Activated T-helper 17 cell treated with anti-CD3 and anti-CD28 coated beads, Interleukin-2, amount 50 U/mL, for 72 hours (primary cell): ENCODE measurements around the gene SRSF6. TPM values are rescaled to one million over a fixed set of nuclear protein-coding genes. Genes with fewer than 3 reads are reported as not detected.

ENCODE experiments used
- ATAC-seq: fragments of 150-1000 bp; cut with Tn5 transposase; replicated peaks from 2 replicates; pipeline ENCODE4 v1.10.0; 2021; ENCODE audit warnings: mild to moderate bottlenecking, moderate library complexity
- H3K27ac Mint-ChIP-seq: one replicate; pipeline ENCODE4 v1.8.0; 2022; ENCODE audit warnings: mixed read lengths
- H3K27me3 Mint-ChIP-seq: one replicate; pipeline ENCODE4 v1.8.0; 2022; ENCODE audit warnings: mixed read lengths
- H3K36me3 Mint-ChIP-seq: one replicate; pipeline ENCODE4 v1.8.0; 2022; ENCODE audit warnings: low read depth, mild to moderate bottlenecking, mixed read lengths
- H3K4me1 Mint-ChIP-seq: one replicate; pipeline ENCODE4 v1.8.0; 2022; ENCODE audit warnings: mixed read lengths
- H3K4me3 Mint-ChIP-seq: one replicate; pipeline ENCODE4 v1.8.0; 2022; ENCODE audit warnings: mild to moderate bottlenecking, mixed read lengths
- H3K9me3 Mint-ChIP-seq: one replicate; pipeline ENCODE4 v1.8.0; 2022; ENCODE audit warnings: mixed read lengths
- total RNA-seq, 2 donors: library from RNA; stranded (reverse); gene quantifications; one replicate each; pipeline ENCODE4 v1.2.3, GENCODE V29; 2022

The SRSF6 gene
- total RNA-seq, 2 donors from 2014 or later: 111 to 171 TPM

- peak overlapping the region; percentile 98 for H3K27ac Mint-ChIP-seq
- no peak for ATAC-seq
- peaks cover 1% of the 10 kb centered on the region for H3K27me3 Mint-ChIP-seq
- peaks cover 72% of the 10 kb centered on the region for H3K36me3 Mint-ChIP-seq
- H3K4me1 Mint-ChIP-seq: peaks cover 20% of the 10 kb centered on the region
- no peaks in the 10 kb centered on the region for H3K9me3 Mint-ChIP-seq
- H3K4me3 Mint-ChIP-seq: peak overlapping the region; percentile 90
Observed at GRCh38 chr20:43459022-43459942, 1.6 kb downstream of the SRSF6 start.

GRCh38 chr20:43460172-43460829, 2.6 kb downstream of the SRSF6 start:
- Mint-ChIP-seq H3K9me3 (no peaks in the 10 kb centered on the region), H3K36me3 (peaks cover 82% of the 10 kb centered on the region), H3K27me3 (no peaks in the 10 kb centered on the region), H3K4me3 (peak overlapping the region; percentile 90), H3K4me1 (peaks cover 20% of the 10 kb centered on the region), H3K27ac (peak overlapping the region; percentile 98)
- ATAC-seq: no peak

- Mint-ChIP-seq H3K9me3 (no peaks in the 10 kb centered on the region), H3K4me1 (peaks cover 20% of the 10 kb centered on the region), H3K36me3 (peaks cover 87% of the 10 kb centered on the region), H3K27ac (peak overlapping the region; percentile 40), H3K4me3 (peak overlapping the region; percentile 90), H3K27me3 (no peaks in the 10 kb centered on the region)
- no peak for ATAC-seq
Observed at GRCh38 chr20:43460830-43461200, 3.1 kb downstream of the SRSF6 start.

- no peak for ATAC-seq
- peak overlapping the region; percentile 29 for H3K4me3 Mint-ChIP-seq
- peaks cover 15% of the 10 kb centered on the region for H3K4me1 Mint-ChIP-seq
- H3K27ac Mint-ChIP-seq: no peak overlapping the region
- peaks cover 99% of the 10 kb centered on the region for H3K36me3 Mint-ChIP-seq
- no peaks in the 10 kb centered on the region for H3K9me3 Mint-ChIP-seq
- H3K27me3 Mint-ChIP-seq: no peaks in the 10 kb centered on the region
Observed at GRCh38 chr20:43461894-43462659, 4.4 kb downstream of the SRSF6 start.

GRCh38 chr20:43462660-43463526, 5.2 kb downstream of the SRSF6 start:
- H3K27ac Mint-ChIP-seq: no peak overlapping the region
- no peaks in the 10 kb centered on the region for H3K9me3 Mint-ChIP-seq
- no peaks in the 10 kb centered on the region for H3K27me3 Mint-ChIP-seq
- H3K4me3 Mint-ChIP-seq: no peak overlapping the region
- no peak for ATAC-seq
- H3K36me3 Mint-ChIP-seq: peaks cover 97% of the 10 kb centered on the region
- H3K4me1 Mint-ChIP-seq: peaks cover 15% of the 10 kb centered on the region

GRCh38 chr20:43463527-43464218, 6.0 kb downstream of the SRSF6 start:
- ATAC-seq: no peak
- Mint-ChIP-seq H3K27ac (no peak overlapping the region), H3K9me3 (no peaks in the 10 kb centered on the region), H3K4me1 (peaks cover 15% of the 10 kb centered on the region), H3K36me3 (peaks cover 95% of the 10 kb centered on the region), H3K4me3 (no peak overlapping the region), H3K27me3 (no peaks in the 10 kb centered on the region)

- Mint-ChIP-seq H3K27me3 (no peaks in the 10 kb centered on the region), H3K9me3 (no peaks in the 10 kb centered on the region), H3K27ac (no peak overlapping the region), H3K4me3 (no peak overlapping the region), H3K4me1 (peaks cover 15% of the 10 kb centered on the region), H3K36me3 (peaks cover 95% of the 10 kb centered on the region)
- no peak for ATAC-seq
Observed at GRCh38 chr20:43464219-43464790, 6.6 kb downstream of the SRSF6 start.

- H3K9me3 Mint-ChIP-seq: no peaks in the 10 kb centered on the region
- no peak for ATAC-seq
- no peak overlapping the region for H3K27ac Mint-ChIP-seq
- peaks cover 92% of the 10 kb centered on the region for H3K36me3 Mint-ChIP-seq
- peaks cover 5% of the 10 kb centered on the region for H3K4me1 Mint-ChIP-seq
- no peaks in the 10 kb centered on the region for H3K27me3 Mint-ChIP-seq
- no peak overlapping the region for H3K4me3 Mint-ChIP-seq
Observed at GRCh38 chr20:43465625-43465943, 7.9 kb downstream of the SRSF6 start.

GRCh38 chr20:43467589-43467988, 9.9 kb downstream of the SRSF6 start:
- H3K4me1 Mint-ChIP-seq: no peaks in the 10 kb centered on the region
- no peak for ATAC-seq
- H3K36me3 Mint-ChIP-seq: peaks cover 78% of the 10 kb centered on the region

GRCh38 chr20:43472671-43473380, 15.1 kb downstream of the SRSF6 start:
- no peaks in the 10 kb centered on the region for H3K4me1 Mint-ChIP-seq
- H3K27me3 Mint-ChIP-seq: no peaks in the 10 kb centered on the region
- H3K27ac Mint-ChIP-seq: no peak overlapping the region
- H3K36me3 Mint-ChIP-seq: peaks cover 28% of the 10 kb centered on the region
- H3K4me3 Mint-ChIP-seq: no peak overlapping the region
- H3K9me3 Mint-ChIP-seq: no peaks in the 10 kb centered on the region
- no peak for ATAC-seq

More at GRCh38 chr20:43467589-43467988, 9.9 kb downstream of the SRSF6 start:
- Mint-ChIP-seq H3K27ac (no peak overlapping the region), H3K4me3 (no peak overlapping the region), H3K9me3 (no peaks in the 10 kb centered on the region), H3K27me3 (no peaks in the 10 kb centered on the region)

GRCh38 chr20:43473381-43473704, 15.6 kb downstream of the SRSF6 start:
- no peak overlapping the region for H3K4me3 Mint-ChIP-seq
- no peak overlapping the region for H3K27ac Mint-ChIP-seq
- H3K9me3 Mint-ChIP-seq: no peaks in the 10 kb centered on the region
- H3K4me1 Mint-ChIP-seq: no peaks in the 10 kb centered on the region
- H3K36me3 Mint-ChIP-seq: peaks cover 26% of the 10 kb centered on the region
- no peak for ATAC-seq
- no peaks in the 10 kb centered on the region for H3K27me3 Mint-ChIP-seq

GRCh38 chr20:43477193-43477592, 19.5 kb downstream of the SRSF6 start:
- Mint-ChIP-seq H3K4me1 (no peaks in the 10 kb centered on the region), H3K4me3 (no peak overlapping the region), H3K27ac (no peak overlapping the region), H3K27me3 (no peaks in the 10 kb centered on the region), H3K9me3 (no peaks in the 10 kb centered on the region), H3K36me3 (no peaks in the 10 kb centered on the region)
- ATAC-seq: no peak

- ATAC-seq: no peak
- Mint-ChIP-seq H3K27me3 (no peaks in the 10 kb centered on the region), H3K27ac (no peak overlapping the region), H3K9me3 (no peaks in the 10 kb centered on the region), H3K4me1 (no peaks in the 10 kb centered on the region), H3K4me3 (no peak overlapping the region), H3K36me3 (no peaks in the 10 kb centered on the region)
Observed at GRCh38 chr20:43477619-43478018, 19.9 kb downstream of the SRSF6 start.
